ENCODE data around the gene APH1A. TPM values are rescaled to one million over a fixed set of nuclear protein-coding genes. Genes with fewer than 3 reads are reported as not detected.
A peak's percentile ranks its signal among the peaks of the same experiment; 100 is the strongest.

APH1A gene
- total RNA-seq, 1 experiment from 2014 or later, result 115 TPM

DNA sequence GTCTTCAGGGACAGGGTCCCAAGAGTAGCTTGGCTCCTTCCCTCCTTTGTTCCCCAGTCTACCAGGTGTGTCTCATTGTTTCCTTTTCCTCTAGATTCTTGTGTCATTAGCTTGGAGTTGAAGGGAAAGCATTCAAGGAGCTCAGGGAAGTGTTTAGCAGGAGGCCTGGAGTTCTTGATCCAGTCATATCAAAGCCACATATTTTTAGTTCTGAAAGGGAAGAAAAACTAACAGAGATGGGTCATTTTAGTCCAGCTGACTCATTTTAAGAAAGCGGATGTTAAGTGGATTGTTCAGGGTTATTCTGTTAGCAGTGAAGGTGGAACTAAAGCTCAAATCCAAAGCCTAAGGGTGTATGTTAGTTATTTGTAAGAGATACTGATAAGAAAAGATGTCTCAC is 4.5 kb upstream of the APH1A start:
- DNase-seq, result no peak
- Histone ChIP-seq H4K5ac (ENCODE audit: insufficient read length, low read depth, low read length) (no peak overlapping the region), H2BK5ac (ENCODE audit: insufficient read length, low read length) (no peak overlapping the region), H3K18ac (ENCODE audit: insufficient read length, low read depth, low read length) (no peak overlapping the region), H4K91ac (ENCODE audit: insufficient read length, low read depth, low read length) (no peak overlapping the region), H3K14ac (ENCODE audit: insufficient read depth, low read length) (no peak overlapping the region), H3K4me2 (ENCODE audit: insufficient read depth, insufficient read length, low read length) (peak overlapping the region; percentile 85), H3K79me2 (ENCODE audit: insufficient read depth, low read length) (no peaks in the 10 kb centered on the region; the same call in 1 of the 2 replicates), H2BK20ac (ENCODE audit: low read depth, low read length, poor library complexity, severe bottlenecking) (no peak overlapping the region), H4K8ac (replicated peaks; ENCODE audit: insufficient read length, low read depth, low read length) (no peak overlapping the region), H2AFZ (ENCODE audit: low read length) (no peak overlapping the region), H3K27ac (ENCODE audit: insufficient read length, low read depth, low read length) (no peak overlapping the region), H4K20me1 (ENCODE audit: control insufficient read depth, insufficient read depth, insufficient read length) (no peaks in the 10 kb centered on the region), H3K9me3 (ENCODE audit: control insufficient read depth, low read depth, low read length) (no peaks in the 10 kb centered on the region), H3K56ac (ENCODE audit: insufficient read length, low read depth, low read length) (no peak overlapping the region), H3K9ac (ENCODE audit: extremely low read depth, insufficient read length, low read length) (peak overlapping the region; percentile 42), H3K27me3 (ENCODE audit: insufficient read depth, low read length) (no peaks in the 10 kb centered on the region), H3K4ac (ENCODE audit: low read depth, low read length) (no peak overlapping the region), H2AK5ac (ENCODE audit: insufficient read length, low read length) (no peak overlapping the region), H2BK15ac (ENCODE audit: low read depth, low read length) (no peak overlapping the region), H3K23ac (ENCODE audit: insufficient read length, low read depth, low read length) (no peak overlapping the region), H3K79me1 (ENCODE audit: insufficient read depth, low read depth, low read length, poor library complexity, severe bottlenecking) (no peaks in the 10 kb centered on the region), H3K23me2 (ENCODE audit: insufficient read length, low read depth, low read length, poor library complexity, severe bottlenecking) (peaks cover 12% of the 10 kb centered on the region), H2BK120ac (ENCODE audit: low read depth, low read length, poor library complexity, severe bottlenecking) (no peak overlapping the region), H3K4me1 (ENCODE audit: insufficient read depth, low read length) (peaks cover 2% of the 10 kb centered on the region; the same call in 1 of the 2 replicates), H2BK12ac (ENCODE audit: insufficient read length, low read depth, low read length) (no peak overlapping the region), H3T11ph (ENCODE audit: low read length) (no peak overlapping the region)
- H3K36me3 Mint-ChIP-seq (ENCODE audit: insufficient read depth in 1 of 3, low read depth in 3 of 3), result peaks cover 0 to 10% (median 7%) of the 10 kb centered on the region in 3 experiments; a peak in 4 of 7 replicates
- H3K27me3 Mint-ChIP-seq (ENCODE audit: low read depth), result no peaks in the 10 kb centered on the region
- WGBS (ENCODE audit: extremely low coverage, insufficient read length, low lambda C conversion rate), result no CpG with 5 or more reads among the region's 1 CpG
- H3K27ac Mint-ChIP-seq, result peak overlapping the region; percentile 17 to 92 (median 76); a peak in 3 of 7 replicates
- no peaks in the 10 kb centered on the region for H3K9me3 Mint-ChIP-seq
- TF ChIP-seq CTCF (conservative IDR thresholded peaks at IDR 0.05), result no peak
- peaks cover 34 to 36% of the 10 kb centered on the region in 2 experiments for H3K4me1 Mint-ChIP-seq
- peak overlapping the region; percentile 58 to 78 for H3K4me3 Mint-ChIP-seq

All from H9 (cell line).